GM19438 (cell line): ENCODE data around the gene TEC.
"Not testable (repeated sequence)": the region's sequence is repeated elsewhere in the genome, so short reads cannot be mapped to it uniquely, and the experiment has no call there.

Experiments used
- ATAC-seq: cut with Tn5 transposase; IDR thresholded peaks from one replicate; pipeline ENCODE4 v1.9.1; 2021; ENCODE audit warnings: low read depth; ENCODE audit not compliant: unreplicated experiment

TEC gene

GRCh38 chr4:48268956-48269860 lies at the start of gene TEC:
TEC (minus strand) TSS chr4:48269838; CDS start chr4:48228614, 41,224 bp downstream.
- ATAC-seq = peak; percentile 33

GRCh38 chr4:48315728-48316630 lies 46.3 kb upstream of the TEC start:
- ATAC-seq = no peak

GRCh38 chr4:48314746-48315145 lies 45.1 kb upstream of the TEC start:
- ATAC-seq = not testable (repeated sequence)

- no peak for ATAC-seq
Measured at GRCh38 chr4:48311896-48312295, 42.3 kb upstream of the TEC start.

GRCh38 chr4:48308901-48309300 lies 39.3 kb upstream of the TEC start:
- no peak for ATAC-seq

DNA sequence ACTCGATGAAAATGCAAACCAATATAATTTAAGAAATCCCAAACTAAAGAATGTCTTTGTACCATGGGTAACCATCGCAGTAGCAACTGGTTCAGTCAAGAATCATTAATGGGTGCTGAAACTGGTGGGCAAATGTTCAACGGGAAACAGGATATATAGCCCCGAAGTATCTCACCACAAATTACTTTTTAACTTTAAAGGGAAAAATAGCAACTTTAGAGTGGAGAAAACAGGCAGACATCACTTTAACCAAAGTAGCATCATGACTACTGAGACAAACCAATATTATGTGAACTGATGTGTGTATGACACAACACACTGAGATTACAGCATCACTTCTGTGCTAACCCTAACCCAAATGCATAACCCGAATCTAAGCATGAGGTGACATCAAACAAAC lies 37.9 kb upstream of the TEC start:
- ATAC-seq = peak; percentile 64

- no peak for ATAC-seq
Measured at GRCh38 chr4:48305508-48305907, 35.9 kb upstream of the TEC start.

GRCh38 chr4:48300004-48300403 lies 30.4 kb upstream of the TEC start:
- no peak for ATAC-seq

DNA sequence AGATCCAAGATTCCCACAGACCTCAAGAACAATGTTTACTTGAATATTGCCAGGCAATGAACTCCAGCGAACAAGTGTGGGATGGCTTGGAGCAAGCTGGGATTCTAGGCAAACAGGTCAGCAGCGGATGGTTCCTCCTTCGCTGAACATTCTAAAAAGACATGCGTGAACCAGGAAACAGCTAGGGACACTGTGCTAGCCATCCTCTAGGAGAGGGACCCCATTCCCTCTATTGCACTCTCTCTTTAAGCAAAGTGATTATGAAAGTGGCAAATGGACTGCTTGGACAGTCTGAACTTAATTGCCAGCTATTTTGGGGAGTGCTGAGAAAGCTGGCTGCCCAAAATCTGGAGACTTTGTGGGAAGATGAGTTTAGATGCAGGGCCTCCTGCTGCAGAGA lies 29.9 kb upstream of the TEC start:
- no peak for ATAC-seq

GRCh38 chr4:48297256-48297846 lies 27.7 kb upstream of the TEC start:
- ATAC-seq = no peak

GRCh38 chr4:48296365-48296764 lies 26.7 kb upstream of the TEC start:
- ATAC-seq = no peak

- no peak for ATAC-seq
Measured at GRCh38 chr4:48295116-48295515, 25.5 kb upstream of the TEC start.

- not testable (repeated sequence) for ATAC-seq
Measured at GRCh38 chr4:48292218-48292790, 22.7 kb upstream of the TEC start.

- ATAC-seq = peak; percentile 64
Measured at GRCh38 chr4:48290146-48290772, 20.6 kb upstream of the TEC start.

GRCh38 chr4:48286060-48286459 lies 16.4 kb upstream of the TEC start:
- not testable (repeated sequence) for ATAC-seq

DNA sequence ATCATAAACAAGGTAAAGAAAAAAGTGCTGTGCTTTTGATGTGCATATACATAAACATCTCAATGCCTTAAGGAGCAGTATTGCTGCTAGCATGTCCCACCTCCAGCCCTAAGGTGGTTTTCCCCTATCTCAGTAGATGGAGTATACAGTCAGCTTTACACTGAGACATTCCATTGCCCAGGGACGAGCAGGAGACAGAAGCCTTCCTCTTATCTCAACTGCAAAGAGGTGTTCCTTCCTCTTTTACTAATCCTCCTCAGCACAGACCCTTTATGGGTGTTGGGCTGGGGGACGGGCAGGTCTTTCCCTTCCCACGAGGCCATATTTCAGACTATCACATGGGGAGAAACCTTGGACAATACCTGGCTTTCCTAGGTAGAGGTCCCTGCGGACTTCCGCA lies 16.0 kb upstream of the TEC start:
- ATAC-seq = not testable (repeated sequence)

DNA sequence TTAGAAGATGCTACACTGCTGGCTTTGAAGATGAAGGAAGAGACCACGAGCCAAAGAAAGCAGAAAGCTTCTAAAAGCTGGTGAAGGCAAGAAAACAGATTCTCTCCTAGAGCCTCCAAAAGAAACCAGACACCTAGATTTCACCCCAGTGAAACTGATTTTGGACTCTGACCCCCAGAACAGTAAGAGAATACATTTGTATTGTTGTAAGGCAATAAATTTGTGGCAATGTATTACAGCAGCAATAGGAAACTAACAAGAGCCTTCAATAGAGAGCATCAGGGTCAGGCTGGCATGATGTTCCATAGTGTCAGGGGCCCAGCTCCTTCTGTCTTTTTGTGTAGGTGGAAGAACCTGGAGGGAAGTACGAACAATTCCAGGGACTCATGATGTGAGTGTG lies 6.0 kb upstream of the TEC start:
- no peak for ATAC-seq

DNA sequence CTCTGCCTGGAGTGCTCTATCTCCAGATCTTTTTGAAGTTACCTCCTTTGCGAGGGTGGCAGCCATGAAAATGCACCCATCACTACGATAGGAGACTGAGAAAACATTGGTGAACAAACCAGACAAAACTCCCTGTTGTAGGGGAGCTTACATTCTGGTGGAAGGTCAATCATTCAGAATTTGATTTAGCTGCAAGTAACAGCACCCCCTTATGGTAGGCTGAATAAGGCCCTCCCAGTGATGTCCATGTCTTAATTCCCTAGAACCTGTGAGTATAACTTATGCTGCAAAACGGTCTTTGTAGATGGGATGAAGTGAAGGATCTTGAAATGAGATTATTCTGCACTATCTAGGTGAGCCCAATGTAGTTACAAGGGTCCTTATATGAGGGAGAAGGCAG lies 5.6 kb upstream of the TEC start:
- ATAC-seq = peak; percentile 43

- ATAC-seq = no peak
Measured at GRCh38 chr4:48271626-48272025, 2.0 kb upstream of the TEC start.

DNA sequence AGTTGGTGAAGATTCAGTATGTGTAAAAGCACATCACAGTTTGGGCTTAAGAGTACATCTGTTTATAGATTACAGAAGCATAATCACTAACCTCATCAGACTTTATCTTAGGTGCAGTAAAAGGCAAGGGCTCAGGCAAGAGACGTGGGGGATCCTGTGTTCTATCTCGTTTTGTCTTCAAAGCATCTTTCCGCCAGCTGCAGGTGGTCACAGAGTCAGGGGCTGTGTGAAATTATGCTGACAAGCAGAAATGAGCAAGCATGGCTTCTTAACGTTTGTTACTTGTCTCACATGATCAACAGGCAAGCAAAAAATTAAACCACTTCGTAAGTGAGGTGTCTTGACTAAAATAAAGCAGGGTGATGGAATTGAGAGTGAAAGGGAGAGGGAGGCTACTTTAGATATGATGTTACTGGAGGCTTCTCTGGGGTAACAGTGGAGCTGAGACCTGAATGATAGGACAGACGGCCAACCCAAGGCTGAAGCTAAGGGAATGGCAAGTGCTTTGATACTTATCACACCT lies 1.4 kb upstream of the TEC start:
- no peak for ATAC-seq
